Parathyroid adenoma (tissue), 2 donors: ENCODE measurements around the gene CCSER2.
A peak's percentile ranks its signal among the peaks of the same experiment; 100 is the strongest.

Experiments used
- H2AFZ ChIP-seq: fragments of 300-600 bp; sonication (generic); one replicate; pipeline ENCODE4 v1.7.0; 2017; ENCODE audit warnings: antibody characterized with exemption, mild to moderate bottlenecking
- H3K27ac ChIP-seq: fragments of 300-600 bp; sonication (generic); one replicate; pipeline ENCODE4 v1.7.0; 2017
- H3K27me3 ChIP-seq: fragments of 300-600 bp; sonication (generic); one replicate; pipeline ENCODE4 v1.7.0; 2017; ENCODE audit warnings: low read length; ENCODE audit not compliant: control insufficient read depth, insufficient read depth
- H3K36me3 ChIP-seq: fragments of 300-600 bp; sonication (generic); one replicate; pipeline ENCODE4 v1.7.0; 2017; ENCODE audit warnings: low read length; ENCODE audit not compliant: control insufficient read depth, insufficient read depth
- H3K4me1 ChIP-seq: fragments of 300-600 bp; sonication (generic); one replicate; pipeline ENCODE4 v1.7.0; 2017; ENCODE audit warnings: control low read depth
- H3K4me2 ChIP-seq: fragments of 300-600 bp; sonication (generic); one replicate; pipeline ENCODE4 v1.7.0; 2017; ENCODE audit warnings: low read length
- H3K4me3 ChIP-seq: fragments of 300-600 bp; sonication (generic); one replicate; pipeline ENCODE4 v1.7.0; 2017; ENCODE audit warnings: low read depth, low read length
- H3K79me2 ChIP-seq: fragments of 300-600 bp; sonication (generic); one replicate; pipeline ENCODE4 v1.7.0; 2017; ENCODE audit warnings: control low read depth
- H3K9ac ChIP-seq: fragments of 300-600 bp; sonication (generic); one replicate; pipeline ENCODE4 v1.7.0; 2017; ENCODE audit warnings: mild to moderate bottlenecking
- H3K9me3 ChIP-seq: fragments of 300-600 bp; sonication (generic); one replicate; pipeline ENCODE4 v1.7.0; 2017; ENCODE audit warnings: low read length; ENCODE audit not compliant: control insufficient read depth
- CTCF ChIP-seq: fragments of 300-600 bp; sonication (generic); IDR thresholded peaks from one replicate; pipeline ENCODE4 v1.7.0; 2017; ENCODE audit warnings: antibody characterized with exemption, mild to moderate bottlenecking
- donor health status: primary hyperparathyroidism.

Gene CCSER2

GRCh38 chr10:84348860-84349259 lies 20.5 kb downstream of the CCSER2 start:
- Histone ChIP-seq H3K79me2 (peaks cover 56% of the 10 kb centered on the region), H3K36me3 (no peaks in the 10 kb centered on the region), H3K27me3 (no peaks in the 10 kb centered on the region), H3K9me3 (no peaks in the 10 kb centered on the region), H3K4me2 (no peak overlapping the region), H3K4me3 (no peak overlapping the region), H3K4me1 (peaks cover 6% of the 10 kb centered on the region), H2AFZ (no peak overlapping the region), H3K27ac (no peak overlapping the region), H3K9ac (no peak overlapping the region)
- no peak for TF ChIP-seq CTCF

GRCh38 chr10:84352251-84352842 lies 24.0 kb downstream of the CCSER2 start:
- no peak overlapping the region for H3K4me2 ChIP-seq
- no peak overlapping the region for H3K9ac ChIP-seq
- no peak overlapping the region for H3K27ac ChIP-seq
- peaks cover 6% of the 10 kb centered on the region for H3K4me1 ChIP-seq
- H3K9me3 ChIP-seq: no peaks in the 10 kb centered on the region
- peaks cover 54% of the 10 kb centered on the region for H3K79me2 ChIP-seq
- H3K27me3 ChIP-seq: no peaks in the 10 kb centered on the region
- no peak overlapping the region for H2AFZ ChIP-seq
- TF ChIP-seq CTCF: peak; percentile 74
- H3K4me3 ChIP-seq: no peak overlapping the region
- H3K36me3 ChIP-seq: no peaks in the 10 kb centered on the region

- TF ChIP-seq CTCF: no peak
- Histone ChIP-seq H3K4me3 (no peak overlapping the region), H3K79me2 (peaks cover 58% of the 10 kb centered on the region), H3K4me1 (peaks cover 6% of the 10 kb centered on the region), H3K9ac (no peak overlapping the region), H3K4me2 (no peak overlapping the region), H3K36me3 (no peaks in the 10 kb centered on the region), H3K9me3 (no peaks in the 10 kb centered on the region), H2AFZ (no peak overlapping the region), H3K27ac (no peak overlapping the region), H3K27me3 (no peaks in the 10 kb centered on the region)
Observed at GRCh38 chr10:84353052-84353803, 24.8 kb downstream of the CCSER2 start.

- Histone ChIP-seq H3K9ac (no peak overlapping the region), H3K27ac (no peak overlapping the region), H3K4me3 (no peak overlapping the region), H3K9me3 (no peaks in the 10 kb centered on the region), H3K79me2 (peaks cover 53% of the 10 kb centered on the region), H3K27me3 (no peaks in the 10 kb centered on the region), H2AFZ (no peak overlapping the region), H3K4me2 (no peak overlapping the region), H3K4me1 (peaks cover 13% of the 10 kb centered on the region), H3K36me3 (no peaks in the 10 kb centered on the region)
- TF ChIP-seq CTCF: no peak
Observed at GRCh38 chr10:84354623-84355022, 26.2 kb downstream of the CCSER2 start.

- no peak for TF ChIP-seq CTCF
- Histone ChIP-seq H3K4me1 (peaks cover 13% of the 10 kb centered on the region), H3K9me3 (no peaks in the 10 kb centered on the region), H3K27ac (no peak overlapping the region), H3K9ac (no peak overlapping the region), H3K79me2 (peaks cover 53% of the 10 kb centered on the region), H3K27me3 (no peaks in the 10 kb centered on the region), H3K4me3 (no peak overlapping the region), H2AFZ (no peak overlapping the region), H3K4me2 (no peak overlapping the region), H3K36me3 (no peaks in the 10 kb centered on the region)
Observed at GRCh38 chr10:84355106-84355505, 26.7 kb downstream of the CCSER2 start.
